Ovary (tissue), 9 donors: ENCODE results near the gene KIAA0825. TPM values are rescaled to one million over a fixed set of nuclear protein-coding genes. Genes with fewer than 3 reads are reported as not detected.

Experiments
- DNase-seq, 5 donors: peaks; one replicate each; pipeline ENCODE4 v3.0.0-alpha.2; 2019 to 2020
- H3K27ac ChIP-seq, 2 donors: fragments of 200-600 bp; one replicate each; pipeline versions ENCODE4 v1.5.1 to v1.8.0; 2019 to 2022
- H3K27me3 ChIP-seq: fragments of 200-600 bp; one replicate; pipeline ENCODE4 v1.8.0; 2022
- H3K36me3 ChIP-seq: fragments of 200-600 bp; sonication (generic); one replicate; pipeline ENCODE4 v1.5.1; 2019
- H3K4me1 ChIP-seq: one replicate; pipeline ENCODE4 v1.8.1; 2013; ENCODE audit warnings: mild to moderate bottlenecking, moderate library complexity; ENCODE audit not compliant: insufficient read depth
- H3K4me3 ChIP-seq: fragments of 200-600 bp; sonication (generic); one replicate; pipeline ENCODE4 v1.5.1; 2017
- H3K9me3 ChIP-seq, 2 donors: fragments of 200-600 bp in 1 of 2; sonication (generic) in 1 of 2; one replicate each; pipeline versions ENCODE4 v1.5.1 to v1.8.1; 2013 to 2019; ENCODE audit warnings: mild to moderate bottlenecking in 1 of 2, moderate library complexity in 1 of 2
- EP300 ChIP-seq: sonication (generic); formaldehyde crosslinking; IDR thresholded peaks from one replicate; pipeline ENCODE4 v1.6.1; 2017; ENCODE audit warnings: antibody characterized with exemption
- POLR2A ChIP-seq: fragments of 450-650 bp; IDR thresholded peaks from one replicate; pipeline ENCODE4 v1.6.1; 2017; ENCODE audit warnings: antibody characterized with exemption, mild to moderate bottlenecking, moderate library complexity
- WGBS, 3 donors: extraction: QIAGEN DNeasy Blood & Tissue Kit in 1 of 3; methylation state at CpG; one replicate each; pipeline versions ENCODE4 v1.1.5 to v1.1.7; 2013 to 2017; 5-methylcytosine and 5-hydroxymethylcytosine counted together
- intact Hi-C, 4 donors: fragments of 100-400 bp; cut with DNase I; formaldehyde crosslinking; loops; one replicate each; pipeline versions ENCODE4 v1.11.0 to v1.15.1; 2022 to 2023
- polyA plus RNA-seq, 2 donors: library from polyadenylated mRNA; stranded (reverse); fragments of 200-250 nt in 1 of 2; fragments of 350-450 nt in 1 of 2; fragmentation: Illumina TruSeq in 1 of 2; extraction: RNeasy Lipid Tissue Mini Kit (QIAGEN cat#74804) in 1 of 2; gene quantifications; one replicate each; pipeline ENCODE4 v1.2.3, GENCODE V29; 2013 to 2014
- total RNA-seq, 7 donors: library from RNA; depleted of rRNA in 2 of 7; stranded (reverse); fragments of >200 nt in 2 of 7; fragmentation: NEBNext Ultra II Directional in 3 of 7; extraction: Animal tissue kit (Norgen Biotek cat#: 25700) in 3 of 7; gene quantifications; one replicate each; pipeline versions ENCODE4 v1.1.0 to v1.2.4, GENCODE V29; 2016 to 2023
- TF ChIP-seq, protein P1 (sequence below), 3 donors: fragments of 450-650 bp in 2 of 3; fragments of 200-600 bp in 1 of 3; IDR thresholded peaks; one replicate each; pipeline versions ENCODE4 v1.5.1 to v1.8.0; 2016 to 2022; ENCODE audit warnings: antibody characterized with exemption in 3 of 3, mild to moderate bottlenecking in 1 of 3
- donor health status: DM: no; HTN: no; CAD: no; lungs with moderate emphysema.
- donor health status: DM: no; HTN: no; CAD: no.
- donor health status: Bipolar disorder and iron deficiency.
- donor health status: DM: yes; HTN: yes; CAD: no.
- donor health status: DM: no; HTN: no; CAD: no.
- donor health status: DM: yes; HTN: yes; CAD: no.

The KIAA0825 gene
- total and polyA plus RNA-seq, 9 donors = 0.70 to 12.4 (median 3.9) TPM

DNA sequence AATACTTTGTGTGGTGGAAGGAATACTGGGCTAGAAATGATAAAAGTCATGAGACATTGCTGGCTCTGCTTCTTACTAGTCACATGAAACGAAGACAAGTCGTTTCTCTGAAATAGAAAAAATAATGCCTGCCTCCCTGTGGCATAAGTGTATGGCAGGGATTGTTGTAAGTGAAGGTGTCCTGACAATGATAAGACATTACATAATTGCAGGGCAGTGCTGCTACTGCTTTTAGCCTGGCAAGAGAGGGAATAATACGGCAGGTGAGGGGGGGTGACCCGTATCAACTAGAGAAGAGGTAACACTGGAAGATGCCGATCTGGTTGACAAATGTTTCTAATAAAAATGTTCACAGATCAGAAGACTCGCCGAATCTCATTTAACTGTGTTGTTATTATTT lies 314.3 kb downstream of the KIAA0825 start:
- Histone ChIP-seq H3K4me3 (no peak overlapping the region), H3K4me1 (no peaks in the 10 kb centered on the region), H3K27me3 (no peaks in the 10 kb centered on the region), H3K27ac (no peak overlapping the region), H3K9me3 (no peaks in the 10 kb centered on the region), H3K36me3 (no peaks in the 10 kb centered on the region)
- intact Hi-C loops = no loop called here
- no peak for DNase-seq
- WGBS, 3 donors = 93 to 94% (median 93%) methylated on average over 7 of the region's 7 CpGs
- TF ChIP-seq EP300 (no peak), POLR2A (no peak)
- TF ChIP-seq, protein P1, sequence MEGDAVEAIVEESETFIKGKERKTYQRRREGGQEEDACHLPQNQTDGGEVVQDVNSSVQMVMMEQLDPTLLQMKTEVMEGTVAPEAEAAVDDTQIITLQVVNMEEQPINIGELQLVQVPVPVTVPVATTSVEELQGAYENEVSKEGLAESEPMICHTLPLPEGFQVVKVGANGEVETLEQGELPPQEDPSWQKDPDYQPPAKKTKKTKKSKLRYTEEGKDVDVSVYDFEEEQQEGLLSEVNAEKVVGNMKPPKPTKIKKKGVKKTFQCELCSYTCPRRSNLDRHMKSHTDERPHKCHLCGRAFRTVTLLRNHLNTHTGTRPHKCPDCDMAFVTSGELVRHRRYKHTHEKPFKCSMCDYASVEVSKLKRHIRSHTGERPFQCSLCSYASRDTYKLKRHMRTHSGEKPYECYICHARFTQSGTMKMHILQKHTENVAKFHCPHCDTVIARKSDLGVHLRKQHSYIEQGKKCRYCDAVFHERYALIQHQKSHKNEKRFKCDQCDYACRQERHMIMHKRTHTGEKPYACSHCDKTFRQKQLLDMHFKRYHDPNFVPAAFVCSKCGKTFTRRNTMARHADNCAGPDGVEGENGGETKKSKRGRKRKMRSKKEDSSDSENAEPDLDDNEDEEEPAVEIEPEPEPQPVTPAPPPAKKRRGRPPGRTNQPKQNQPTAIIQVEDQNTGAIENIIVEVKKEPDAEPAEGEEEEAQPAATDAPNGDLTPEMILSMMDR (IDR thresholded peaks at IDR 0.05) = no peak

DNA sequence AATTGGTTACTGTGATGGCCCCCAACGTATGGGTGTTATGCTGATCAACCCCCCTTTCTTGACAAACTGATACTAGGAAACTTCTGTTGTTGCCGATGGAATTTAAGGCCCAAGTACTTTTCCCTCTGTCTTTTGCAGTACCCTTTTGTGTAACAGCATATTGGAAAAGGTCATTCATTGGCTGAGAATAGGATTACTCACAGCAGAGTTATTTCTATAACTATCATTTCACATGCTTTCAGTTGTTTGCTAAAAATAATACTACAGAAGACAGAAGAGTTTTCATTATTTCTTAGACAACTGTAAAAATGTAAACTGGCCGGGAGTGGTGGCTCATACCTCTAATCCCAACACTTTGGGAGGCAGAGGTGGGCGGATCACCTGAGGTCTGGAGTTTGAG lies 329.5 kb downstream of the KIAA0825 start:
- DNase-seq = no peak
- intact Hi-C loops = no loop called here
- Histone ChIP-seq H3K9me3 (no peaks in the 10 kb centered on the region), H3K36me3 (no peaks in the 10 kb centered on the region), H3K27me3 (no peaks in the 10 kb centered on the region), H3K4me3 (no peak overlapping the region), H3K27ac (no peak overlapping the region), H3K4me1 (no peaks in the 10 kb centered on the region)
- no peak for TF ChIP-seq POLR2A
- TF ChIP-seq EP300 = no peak
- TF ChIP-seq, protein P1 (IDR thresholded peaks at IDR 0.05) = no peak
- WGBS, 3 donors = 48 to 53% (median 53%) methylated on average over 4 of the region's 4 CpGs

DNA sequence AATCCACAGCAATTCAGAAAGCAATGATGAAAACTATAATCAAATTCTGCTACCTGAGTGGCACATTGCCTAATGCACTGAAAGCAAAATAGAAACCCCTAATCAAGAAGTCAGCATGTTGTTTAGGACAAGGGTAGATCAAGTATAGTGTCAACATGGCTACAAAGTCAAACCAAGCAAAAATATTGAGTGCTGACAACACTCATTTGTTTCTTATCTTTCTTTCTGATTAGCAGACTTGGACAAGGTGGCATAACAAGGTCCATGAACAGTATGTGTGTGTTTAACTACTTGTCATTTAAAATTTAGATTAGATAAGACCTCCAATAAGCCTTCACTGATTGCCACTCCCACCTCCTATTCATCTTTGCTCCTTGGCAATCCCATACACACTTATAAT lies 332.4 kb downstream of the KIAA0825 start:
- Histone ChIP-seq H3K9me3 (no peaks in the 10 kb centered on the region), H3K27me3 (no peaks in the 10 kb centered on the region), H3K4me1 (no peaks in the 10 kb centered on the region), H3K4me3 (no peak overlapping the region), H3K36me3 (no peaks in the 10 kb centered on the region), H3K27ac (no peak overlapping the region)
- intact Hi-C loops = no loop called here
- TF ChIP-seq EP300 (no peak), POLR2A (no peak)
- TF ChIP-seq, protein P1 (IDR thresholded peaks at IDR 0.05) = no peak
- no peak for DNase-seq

DNA sequence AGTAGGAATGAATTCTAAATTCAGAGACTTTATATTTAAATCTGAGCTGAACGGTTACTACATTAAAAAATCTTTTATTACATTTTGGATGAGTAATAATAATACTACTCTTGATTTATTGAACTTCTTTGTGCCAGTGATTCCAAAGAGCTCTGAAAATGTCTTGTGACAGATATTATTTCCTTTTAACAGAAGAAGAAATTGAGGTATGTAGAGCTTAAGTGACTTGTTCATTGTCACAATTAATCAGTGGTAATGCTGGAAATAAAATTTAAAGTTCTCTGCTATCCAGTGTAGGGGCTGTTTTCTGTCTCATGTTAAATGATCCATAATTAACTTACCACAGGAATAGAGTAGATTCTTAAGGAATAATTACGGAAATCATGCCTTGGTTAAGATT lies 335.3 kb downstream of the KIAA0825 start:
- 87 to 91% (median 87%) methylated on average over 2 of the region's 2 CpGs for WGBS, 3 donors
- TF ChIP-seq POLR2A (no peak), EP300 (no peak)
- TF ChIP-seq, protein P1 (IDR thresholded peaks at IDR 0.05) = no peak
- no peaks in the 10 kb centered on the region for H3K36me3 ChIP-seq
- H3K4me1 ChIP-seq = no peaks in the 10 kb centered on the region
- no peak for DNase-seq
- intact Hi-C loops = no loop called here
- no peaks in the 10 kb centered on the region for H3K27me3 ChIP-seq
- H3K9me3 ChIP-seq = no peaks in the 10 kb centered on the region
- H3K27ac ChIP-seq = no peak overlapping the region
- H3K4me3 ChIP-seq = no peak overlapping the region
